ENCODE data around the gene RAMP1. TPM values are rescaled to one million over a fixed set of nuclear protein-coding genes. Genes with fewer than 3 reads are reported as not detected.

The RAMP1 gene
- total RNA-seq, 1 experiment from 2014 or later, result 0.63 TPM

DNA sequence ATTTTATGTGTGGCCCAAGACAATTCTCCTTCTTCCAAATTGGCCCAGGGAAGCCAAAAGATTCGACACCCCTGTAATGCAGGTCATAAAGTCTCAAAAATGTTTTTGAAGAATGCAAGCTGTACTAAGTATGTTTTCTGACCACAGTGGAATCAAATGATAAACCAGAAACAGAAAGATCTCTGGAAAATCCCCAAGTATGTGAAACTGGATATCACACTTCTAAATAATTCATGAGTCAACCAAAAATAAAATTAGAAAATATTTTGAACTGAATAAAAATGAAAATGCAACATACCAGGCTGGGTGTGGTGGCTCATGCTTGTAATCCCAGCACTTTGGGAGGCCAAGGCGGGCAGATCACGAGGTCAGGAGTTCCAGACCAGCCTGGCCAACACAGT, 73.3 kb downstream of the RAMP1 start:
- H3K36me3 Mint-ChIP-seq (ENCODE audit: insufficient read depth in 1 of 3, low read depth in 3 of 3), result peaks cover 0 to 6% (median 6%) of the 10 kb centered on the region in 3 experiments; a peak in 4 of 7 replicates

More for the DNA sequence above, 73.3 kb downstream of the RAMP1 start:
- peaks cover 9 to 14% of the 10 kb centered on the region in 2 experiments; a peak in 4 of 5 replicates for H3K9me3 Mint-ChIP-seq
- H2BK12ac ChIP-seq (ENCODE audit: insufficient read length, low read depth, low read length), result no peak overlapping the region
- H4K91ac ChIP-seq (ENCODE audit: insufficient read length, low read depth, low read length), result no peak overlapping the region
- no peaks in the 10 kb centered on the region for H3K9me3 ChIP-seq (ENCODE audit: control insufficient read depth, low read depth, low read length)
- no peak overlapping the region for H2AFZ ChIP-seq (ENCODE audit: low read length)
- no peak overlapping the region for H4K8ac ChIP-seq (replicated peaks; ENCODE audit: insufficient read length, low read depth, low read length)
- no peak overlapping the region for H3K4me3 Mint-ChIP-seq
- DNase-seq, result no peak
- H3K4me1 ChIP-seq (ENCODE audit: insufficient read depth, low read length), result no peaks in the 10 kb centered on the region
- H2BK15ac ChIP-seq (ENCODE audit: low read depth, low read length), result no peak overlapping the region
- H3K18ac ChIP-seq (ENCODE audit: insufficient read length, low read depth, low read length), result no peak overlapping the region
- no peak overlapping the region for H4K5ac ChIP-seq (ENCODE audit: insufficient read length, low read depth, low read length)
- H3K9ac ChIP-seq (ENCODE audit: extremely low read depth, insufficient read length, low read length), result no peak overlapping the region
- H3K79me2 ChIP-seq (ENCODE audit: insufficient read depth, low read length), result no peaks in the 10 kb centered on the region
- H3K23me2 ChIP-seq (ENCODE audit: insufficient read length, low read depth, low read length, poor library complexity, severe bottlenecking), result no peaks in the 10 kb centered on the region
- H3K4me1 Mint-ChIP-seq, result peaks cover 0 to 3% of the 10 kb centered on the region in 2 experiments; a peak in 1 of 4 replicates
- no CpG with 5 or more reads among the region's 3 CpGs for WGBS (ENCODE audit: extremely low coverage, insufficient read length, low lambda C conversion rate)
- H3K4me2 ChIP-seq (ENCODE audit: insufficient read depth, insufficient read length, low read length), result no peak overlapping the region
- H3K4ac ChIP-seq (ENCODE audit: low read depth, low read length), result no peak overlapping the region
- H3K56ac ChIP-seq (ENCODE audit: insufficient read length, low read depth, low read length), result no peak overlapping the region
- H3K27me3 ChIP-seq (ENCODE audit: insufficient read depth, low read length), result no peaks in the 10 kb centered on the region
- H3K27me3 Mint-ChIP-seq (ENCODE audit: low read depth), result peaks cover 4% of the 10 kb centered on the region
- no peak overlapping the region for H3K27ac Mint-ChIP-seq
- no peaks in the 10 kb centered on the region for H4K20me1 ChIP-seq (ENCODE audit: control insufficient read depth, insufficient read depth, insufficient read length)
- H3T11ph ChIP-seq (ENCODE audit: low read length), result no peak overlapping the region
- H2BK120ac ChIP-seq (ENCODE audit: low read depth, low read length, poor library complexity, severe bottlenecking), result no peak overlapping the region
- no peak overlapping the region for H2BK5ac ChIP-seq (ENCODE audit: insufficient read length, low read length)
- H3K27ac ChIP-seq (ENCODE audit: insufficient read length, low read depth, low read length), result no peak overlapping the region
- H3K23ac ChIP-seq (ENCODE audit: insufficient read length, low read depth, low read length), result no peak overlapping the region
- H2BK20ac ChIP-seq (ENCODE audit: low read depth, low read length, poor library complexity, severe bottlenecking), result no peak overlapping the region
- H2AK5ac ChIP-seq (ENCODE audit: insufficient read length, low read length), result no peak overlapping the region
- H3K79me1 ChIP-seq (ENCODE audit: insufficient read depth, low read depth, low read length, poor library complexity, severe bottlenecking), result no peaks in the 10 kb centered on the region
- TF ChIP-seq, protein P1, sequence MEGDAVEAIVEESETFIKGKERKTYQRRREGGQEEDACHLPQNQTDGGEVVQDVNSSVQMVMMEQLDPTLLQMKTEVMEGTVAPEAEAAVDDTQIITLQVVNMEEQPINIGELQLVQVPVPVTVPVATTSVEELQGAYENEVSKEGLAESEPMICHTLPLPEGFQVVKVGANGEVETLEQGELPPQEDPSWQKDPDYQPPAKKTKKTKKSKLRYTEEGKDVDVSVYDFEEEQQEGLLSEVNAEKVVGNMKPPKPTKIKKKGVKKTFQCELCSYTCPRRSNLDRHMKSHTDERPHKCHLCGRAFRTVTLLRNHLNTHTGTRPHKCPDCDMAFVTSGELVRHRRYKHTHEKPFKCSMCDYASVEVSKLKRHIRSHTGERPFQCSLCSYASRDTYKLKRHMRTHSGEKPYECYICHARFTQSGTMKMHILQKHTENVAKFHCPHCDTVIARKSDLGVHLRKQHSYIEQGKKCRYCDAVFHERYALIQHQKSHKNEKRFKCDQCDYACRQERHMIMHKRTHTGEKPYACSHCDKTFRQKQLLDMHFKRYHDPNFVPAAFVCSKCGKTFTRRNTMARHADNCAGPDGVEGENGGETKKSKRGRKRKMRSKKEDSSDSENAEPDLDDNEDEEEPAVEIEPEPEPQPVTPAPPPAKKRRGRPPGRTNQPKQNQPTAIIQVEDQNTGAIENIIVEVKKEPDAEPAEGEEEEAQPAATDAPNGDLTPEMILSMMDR (conservative IDR thresholded peaks at IDR 0.05), result no peak
- H3K14ac ChIP-seq (ENCODE audit: insufficient read depth, low read length), result no peak overlapping the region

All from H9 (cell line).